NCI-H446 (cell line): ENCODE results near the gene FAM3C.

Source experiments
- DNase-seq, 2 experiments: peaks; one replicate each; lab custom pipeline; 2025; lab: John Stamatoyannopoulos, UW

The FAM3C gene

GRCh38 chr7:121379930-121380329 lies 16.2 kb downstream of the FAM3C start:
- DNase-seq = no peak

GRCh38 chr7:121376979-121377378 lies 19.1 kb downstream of the FAM3C start:
- no peak for DNase-seq

- DNase-seq = no peak
These were observed 22.9 kb downstream of the FAM3C start for GRCh38 chr7:121373177-121373576.

- DNase-seq = no peak
These were observed 23.6 kb downstream of the FAM3C start for GRCh38 chr7:121372376-121373010.

- no peak for DNase-seq
These were observed 24.2 kb downstream of the FAM3C start for GRCh38 chr7:121371883-121372282.

GRCh38 chr7:121371367-121371766 lies 24.7 kb downstream of the FAM3C start:
- DNase-seq = no peak

GRCh38 chr7:121369462-121369861 lies 26.6 kb downstream of the FAM3C start:
- no peak for DNase-seq

- DNase-seq = peak; percentile 22 to 33
These were observed 29.2 kb downstream of the FAM3C start for GRCh38 chr7:121366852-121367431.

- DNase-seq = no peak
These were observed 35.5 kb downstream of the FAM3C start for GRCh38 chr7:121360564-121360963.

GRCh38 chr7:121355574-121355973 lies 40.5 kb downstream of the FAM3C start:
- DNase-seq = no peak

- no peak for DNase-seq
These were observed 43.8 kb downstream of the FAM3C start for GRCh38 chr7:121352323-121352722.

GRCh38 chr7:121351682-121352081 lies 44.4 kb downstream of the FAM3C start:
- no peak for DNase-seq

GRCh38 chr7:121344497-121344896 lies 51.6 kb downstream of the FAM3C start:
- DNase-seq = no peak

- DNase-seq = no peak
These were observed 52.0 kb downstream of the FAM3C start for GRCh38 chr7:121344093-121344492.

- no peak for DNase-seq
These were observed 52.8 kb downstream of the FAM3C start for GRCh38 chr7:121343302-121343701.

- no peak for DNase-seq
These were observed 53.5 kb downstream of the FAM3C start for GRCh38 chr7:121342631-121343030.

- DNase-seq = no peak
These were observed 54.2 kb downstream of the FAM3C start for GRCh38 chr7:121341933-121342332.

GRCh38 chr7:121339082-121339481 lies 57.0 kb downstream of the FAM3C start:
- no peak for DNase-seq

- peak; percentile 21 to 62 for DNase-seq
These were observed 58.7 kb downstream of the FAM3C start for GRCh38 chr7:121337398-121337797.

GRCh38 chr7:121336579-121336978 lies 59.5 kb downstream of the FAM3C start:
- DNase-seq = no peak

GRCh38 chr7:121334875-121335648 lies 61.0 kb downstream of the FAM3C start:
- DNase-seq = no peak

- no peak for DNase-seq
These were observed 61.7 kb downstream of the FAM3C start for GRCh38 chr7:121334376-121334775.

- DNase-seq = no peak
These were observed 64.5 kb downstream of the FAM3C start for GRCh38 chr7:121331574-121331973.
